HEK293 (cell line): ENCODE results near the gene SIX2.

Source experiments
- GLI2 ChIP-seq: fragments of 450-650 bp; formaldehyde crosslinking; IDR thresholded peaks from 2 replicates; pipeline ENCODE4; 2017; ENCODE audit warnings: missing biosample characterization, missing genetic modification characterization, low read depth, borderline replicate concordance
- HIC1 ChIP-seq: fragments of 450-650 bp; formaldehyde crosslinking; IDR thresholded peaks from 2 replicates; pipeline ENCODE4 v1.5.1; 2016; ENCODE audit warnings: missing biosample characterization, missing genetic modification characterization
- KLF1 ChIP-seq: fragments of 450-650 bp; formaldehyde crosslinking; IDR thresholded peaks from 2 replicates; pipeline ENCODE4 v1.5.1; 2016; ENCODE audit warnings: missing biosample characterization, missing genetic modification characterization
- KLF16 ChIP-seq: fragments of 450-650 bp; formaldehyde crosslinking; IDR thresholded peaks from 2 replicates; pipeline ENCODE4 v1.5.1; 2017; ENCODE audit warnings: missing biosample characterization, missing genetic modification characterization
- MZF1 ChIP-seq: fragments of 450-650 bp; formaldehyde crosslinking; IDR thresholded peaks from 2 replicates; pipeline ENCODE4 v1.5.1; 2017; ENCODE audit warnings: missing biosample characterization, missing genetic modification characterization, borderline replicate concordance
- REST ChIP-seq: fragments of 450-650 bp; formaldehyde crosslinking; IDR thresholded peaks from 2 replicates; pipeline ENCODE4 v1.5.1; 2016; ENCODE audit warnings: missing biosample characterization, missing genetic modification characterization
- TCF7L2 ChIP-seq: IDR thresholded peaks from 2 replicates; pipeline ENCODE4 v1.6.1; 2011; ENCODE audit warnings: low read depth, mild to moderate bottlenecking, inconsistent platforms, low read length, moderate library complexity, borderline replicate concordance
- TSHZ1 ChIP-seq: fragments of 450-650 bp; formaldehyde crosslinking; IDR thresholded peaks from 2 replicates; pipeline ENCODE4 v1.5.1; 2016; ENCODE audit warnings: missing biosample characterization, missing genetic modification characterization, borderline replicate concordance
- ZNF132 ChIP-seq: fragments of 450-650 bp; formaldehyde crosslinking; IDR thresholded peaks from 2 replicates; pipeline ENCODE4 v1.5.1; 2017; ENCODE audit warnings: missing biosample characterization, missing genetic modification characterization, borderline replicate concordance
- ZNF133 ChIP-seq: fragments of 450-650 bp; formaldehyde crosslinking; IDR thresholded peaks from 2 replicates; pipeline ENCODE4 v1.5.1; 2016; ENCODE audit warnings: missing biosample characterization, missing genetic modification characterization
- ZNF140 ChIP-seq: fragments of 450-650 bp; formaldehyde crosslinking; IDR thresholded peaks from 2 replicates; pipeline ENCODE4 v1.5.1; 2016; ENCODE audit warnings: missing biosample characterization, missing genetic modification characterization
- ZNF155 ChIP-seq: fragments of 450-650 bp; formaldehyde crosslinking; IDR thresholded peaks from 2 replicates; pipeline ENCODE4 v1.5.1; 2016; ENCODE audit warnings: missing biosample characterization, missing genetic modification characterization
- ZNF157 ChIP-seq: fragments of 450-650 bp; formaldehyde crosslinking; IDR thresholded peaks from 2 replicates; pipeline ENCODE4 v1.5.1; 2016; ENCODE audit warnings: missing biosample characterization, missing genetic modification characterization
- ZNF16 ChIP-seq: fragments of 450-650 bp; formaldehyde crosslinking; IDR thresholded peaks from 2 replicates; pipeline ENCODE4 v1.5.1; 2016; ENCODE audit warnings: low read depth, missing biosample characterization, missing genetic modification characterization
- ZNF214 ChIP-seq: fragments of 450-650 bp; formaldehyde crosslinking; IDR thresholded peaks from 2 replicates; pipeline ENCODE4 v1.5.1; 2017; ENCODE audit warnings: missing biosample characterization, mild to moderate bottlenecking, missing genetic modification characterization, borderline replicate concordance
- ZNF221 ChIP-seq: fragments of 450-650 bp; formaldehyde crosslinking; IDR thresholded peaks from 2 replicates; pipeline ENCODE4 v1.5.1; 2017; ENCODE audit warnings: missing biosample characterization, missing genetic modification characterization, borderline replicate concordance
- ZNF239 ChIP-seq: fragments of 450-650 bp; formaldehyde crosslinking; IDR thresholded peaks from 2 replicates; pipeline ENCODE4 v1.5.1; 2016; ENCODE audit warnings: missing biosample characterization, missing genetic modification characterization
- ZNF398 ChIP-seq: fragments of 450-650 bp; formaldehyde crosslinking; IDR thresholded peaks from 2 replicates; pipeline ENCODE4 v1.5.1; 2017; ENCODE audit warnings: missing biosample characterization, missing genetic modification characterization
- ZNF513 ChIP-seq: fragments of 450-650 bp; IDR thresholded peaks from 2 replicates; pipeline ENCODE4 v1.5.1; 2018; ENCODE audit warnings: missing biosample characterization, missing genetic modification characterization
- ZNF544 ChIP-seq: fragments of 450-650 bp; formaldehyde crosslinking; IDR thresholded peaks from 2 replicates; pipeline ENCODE4 v1.5.0; 2017; ENCODE audit warnings: missing biosample characterization, missing genetic modification characterization
- ZNF548 ChIP-seq: fragments of 450-650 bp; formaldehyde crosslinking; IDR thresholded peaks from 2 replicates; pipeline ENCODE4 v1.5.1; 2016; ENCODE audit warnings: missing biosample characterization, missing genetic modification characterization
- ZNF549 ChIP-seq: fragments of 450-650 bp; IDR thresholded peaks from 2 replicates; pipeline ENCODE4 v1.5.1; 2018; ENCODE audit warnings: missing biosample characterization, missing genetic modification characterization, mild to moderate bottlenecking, inconsistent platforms, moderate library complexity
- ZNF561 ChIP-seq: fragments of 450-650 bp; IDR thresholded peaks from 2 replicates; pipeline ENCODE4 v1.5.1; 2018; ENCODE audit warnings: missing biosample characterization, missing genetic modification characterization, borderline replicate concordance
- ZNF639 ChIP-seq: fragments of 450-650 bp; formaldehyde crosslinking; IDR thresholded peaks from 2 replicates; pipeline ENCODE4 v1.5.1; 2016; ENCODE audit warnings: missing biosample characterization, missing genetic modification characterization
- ZNF768 ChIP-seq: fragments of 450-650 bp; formaldehyde crosslinking; IDR thresholded peaks from 2 replicates; pipeline ENCODE4 v1.5.1; 2018; ENCODE audit warnings: missing biosample characterization, mild to moderate bottlenecking, missing genetic modification characterization
- ZSCAN23 ChIP-seq: fragments of 450-650 bp; formaldehyde crosslinking; IDR thresholded peaks from 2 replicates; pipeline ENCODE4 v1.5.1; 2016; ENCODE audit warnings: missing biosample characterization, missing genetic modification characterization

Gene SIX2

GRCh38 chr2:45009303-45009927 lies at the start of gene SIX2 (continued):
- 0 out of 2 replicates have a peak, but pooled peaks have one; percentile 68 for TF ChIP-seq ZNF561
- TF ChIP-seq ZNF548 (tag by site-specific recombination): no peak
- no peak for TF ChIP-seq ZNF549 (tag by site-specific recombination)
- no peak for TF ChIP-seq ZNF133 (tag by site-specific recombination)
- TF ChIP-seq ZNF513: no peak
- no peak for TF ChIP-seq REST
- TF ChIP-seq GLI2 (tag by site-specific recombination): no peak
- TF ChIP-seq ZNF768 (tag by site-specific recombination): no peak
- TF ChIP-seq HIC1 (tag by site-specific recombination): peak; percentile 47; the same call in 1 of the 2 replicates
- no peak for TF ChIP-seq ZNF132 (tag by site-specific recombination)
- TF ChIP-seq ZNF157 (tag by site-specific recombination): no peak
- no peak for TF ChIP-seq ZNF155
- no peak for TF ChIP-seq ZNF214 (tag by site-specific recombination)
- TF ChIP-seq TSHZ1 (tag by site-specific recombination): peak; percentile 93
- TF ChIP-seq MZF1: no peak
- TF ChIP-seq ZNF221 (tag by site-specific recombination): no peak
- peak; percentile 98 for TF ChIP-seq ZNF398
- no peak for TF ChIP-seq ZSCAN23 (tag by site-specific recombination)
- peak; percentile 87 for TF ChIP-seq KLF1
- peak; percentile 55; the same call in 1 of the 2 replicates for TF ChIP-seq ZNF639 (tag by site-specific recombination)
- no peak for TF ChIP-seq TCF7L2
- TF ChIP-seq ZNF544: no peak
- TF ChIP-seq ZNF140: no peak
- TF ChIP-seq ZNF16: no peak
- TF ChIP-seq ZNF239 (tag by site-specific recombination): no peak
- TF ChIP-seq KLF16 (tag by site-specific recombination): peak; percentile 74
